Uterus (tissue), 4 donors: Measurements from ENCODE around the gene POU3F2. TPM values are rescaled to one million over a fixed set of nuclear protein-coding genes. Genes with fewer than 3 reads are reported as not detected.

ENCODE experiments used
- DNase-seq, 2 donors: peaks; one replicate each; pipeline ENCODE4 v3.0.0-alpha.2; 2019 to 2020
- H3K27ac ChIP-seq, 2 donors: fragments of 200-600 bp; sonication (generic); 1 replicate in 1 of 2; 2 replicates in 1 of 2; pipeline ENCODE4 v1.5.1; 2016 to 2018
- H3K27me3 ChIP-seq, 2 donors: fragments of 200-600 bp; sonication (generic); one replicate each; pipeline ENCODE4 v1.5.1; 2018 to 2019; ENCODE audit warnings: control low read depth in 1 of 2
- H3K36me3 ChIP-seq, 2 donors: fragments of 200-600 bp; sonication (generic); one replicate each; pipeline ENCODE4 v1.5.1; 2019; ENCODE audit warnings: control low read depth in 1 of 2
- H3K4me1 ChIP-seq, 2 donors: fragments of 200-600 bp; sonication (generic); one replicate each; pipeline ENCODE4 v1.5.1; 2018 to 2019; ENCODE audit warnings: control low read depth in 1 of 2
- H3K4me3 ChIP-seq, 2 donors: fragments of 200-600 bp; sonication (generic); 1 replicate in 1 of 2; 2 replicates in 1 of 2; pipeline ENCODE4 v1.5.1; 2018 to 2019; ENCODE audit warnings: mild to moderate bottlenecking in 1 of 2
- H3K9me3 ChIP-seq, 2 donors: fragments of 200-600 bp; sonication (generic); one replicate each; pipeline ENCODE4 v1.5.1; 2019; ENCODE audit warnings: control low read depth in 1 of 2
- POLR2A ChIP-seq, 2 donors: fragments of 450-650 bp; IDR thresholded peaks; one replicate each; pipeline ENCODE4 v1.6.1; 2016; ENCODE audit warnings: antibody characterized with exemption in 2 of 2, mild to moderate bottlenecking in 1 of 2, moderate library complexity in 1 of 2
- intact Hi-C: fragments of 100-400 bp; cut with DNase I; formaldehyde crosslinking; loops from one replicate; pipeline ENCODE4 v1.15.1; 2023; ENCODE audit warnings: low total_unique reads
- total RNA-seq, 4 donors: library from RNA; depleted of rRNA in 3 of 4; stranded (reverse); fragments of >200 nt in 3 of 4; gene quantifications; one replicate each; pipeline versions ENCODE4 v1.1.0 to v1.2.4, GENCODE V29; 2014 to 2023
- TF ChIP-seq, protein P1 (sequence below), 4 experiments: fragments of 200-600 bp in 2 of 4; fragments of 450-650 bp in 2 of 4; sonication (generic) in 2 of 4; IDR thresholded peaks; one replicate each; pipeline ENCODE4 v1.5.1; 2016 to 2019; ENCODE audit warnings: antibody characterized with exemption in 4 of 4, mild to moderate bottlenecking in 2 of 4, moderate library complexity in 1 of 4
- donor health status: DM: yes; HTN: yes; CAD: no.

The POU3F2 gene
- total RNA-seq, 4 donors from 2014 or later, result not detected

DNA sequence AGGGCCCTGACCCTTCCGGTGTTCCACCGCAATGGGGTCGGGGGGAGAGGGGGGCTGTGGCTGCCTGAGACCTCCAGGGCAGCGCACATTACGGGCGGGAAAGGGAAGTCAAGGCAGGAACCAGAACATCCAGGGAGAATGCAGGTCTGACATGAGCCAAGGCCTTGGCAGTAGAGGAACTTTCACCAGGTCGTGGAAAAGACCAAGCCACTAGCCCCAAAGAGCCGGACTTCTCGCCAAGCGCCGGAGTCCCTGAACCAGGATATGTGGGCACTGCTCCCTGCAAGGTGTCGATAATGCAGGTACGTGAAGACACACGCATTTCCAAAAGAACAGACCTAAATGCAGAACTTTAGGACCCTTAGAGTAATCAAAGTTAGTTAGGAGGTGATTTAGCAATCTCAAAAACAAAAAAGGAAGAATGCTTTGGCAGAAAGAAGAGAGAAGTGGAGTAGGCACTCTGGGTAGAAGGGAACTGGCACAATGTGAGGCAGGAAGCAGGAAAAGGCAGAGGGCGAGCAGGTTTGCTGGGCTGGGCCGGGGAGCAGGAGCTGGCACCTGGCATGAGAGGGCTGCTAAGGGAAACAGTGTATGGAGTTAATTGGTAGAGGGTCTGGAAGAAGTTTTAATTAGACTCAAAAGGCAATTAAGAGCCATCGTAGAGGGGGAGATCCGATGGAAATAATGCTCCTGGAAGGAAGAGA lies 14.3 kb downstream of the POU3F2 start:
- H3K27me3 ChIP-seq, result peaks cover 14 to 42% of the 10 kb centered on the region in 2 donors
- H3K4me1 ChIP-seq, result peaks cover 5 to 7% of the 10 kb centered on the region in 2 donors
- H3K27ac ChIP-seq, result no peak overlapping the region
- intact Hi-C loops, result no loop called here
- H3K4me3 ChIP-seq, result no peak overlapping the region
- no peaks in the 10 kb centered on the region for H3K36me3 ChIP-seq
- no peaks in the 10 kb centered on the region for H3K9me3 ChIP-seq
- TF ChIP-seq, protein P1, sequence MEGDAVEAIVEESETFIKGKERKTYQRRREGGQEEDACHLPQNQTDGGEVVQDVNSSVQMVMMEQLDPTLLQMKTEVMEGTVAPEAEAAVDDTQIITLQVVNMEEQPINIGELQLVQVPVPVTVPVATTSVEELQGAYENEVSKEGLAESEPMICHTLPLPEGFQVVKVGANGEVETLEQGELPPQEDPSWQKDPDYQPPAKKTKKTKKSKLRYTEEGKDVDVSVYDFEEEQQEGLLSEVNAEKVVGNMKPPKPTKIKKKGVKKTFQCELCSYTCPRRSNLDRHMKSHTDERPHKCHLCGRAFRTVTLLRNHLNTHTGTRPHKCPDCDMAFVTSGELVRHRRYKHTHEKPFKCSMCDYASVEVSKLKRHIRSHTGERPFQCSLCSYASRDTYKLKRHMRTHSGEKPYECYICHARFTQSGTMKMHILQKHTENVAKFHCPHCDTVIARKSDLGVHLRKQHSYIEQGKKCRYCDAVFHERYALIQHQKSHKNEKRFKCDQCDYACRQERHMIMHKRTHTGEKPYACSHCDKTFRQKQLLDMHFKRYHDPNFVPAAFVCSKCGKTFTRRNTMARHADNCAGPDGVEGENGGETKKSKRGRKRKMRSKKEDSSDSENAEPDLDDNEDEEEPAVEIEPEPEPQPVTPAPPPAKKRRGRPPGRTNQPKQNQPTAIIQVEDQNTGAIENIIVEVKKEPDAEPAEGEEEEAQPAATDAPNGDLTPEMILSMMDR (IDR thresholded peaks at IDR 0.05), result no peak
- TF ChIP-seq POLR2A (IDR thresholded peaks at IDR 0.05), result no peak
- DNase-seq, result no peak

DNA sequence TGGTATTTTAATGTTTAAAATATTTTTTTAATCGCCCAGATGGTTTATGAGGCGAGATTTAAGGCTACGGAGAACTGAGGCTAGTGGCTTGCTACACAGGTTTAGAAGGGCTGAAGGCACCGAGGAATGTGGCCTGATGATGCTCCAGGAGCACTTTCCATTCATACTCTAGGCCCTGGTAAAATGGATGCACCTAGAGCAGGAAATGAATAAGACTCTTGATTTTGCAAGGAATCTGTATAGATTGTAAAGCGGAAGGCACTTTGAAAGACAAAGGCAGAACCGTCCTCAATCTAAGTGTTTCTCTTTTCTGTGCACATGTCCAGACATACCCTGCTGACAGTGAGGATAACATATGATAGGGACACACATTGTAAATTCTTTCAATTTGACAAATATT lies 30.1 kb downstream of the POU3F2 start:
- no peaks in the 10 kb centered on the region for H3K27me3 ChIP-seq
- no peak overlapping the region for H3K27ac ChIP-seq
- no peak overlapping the region for H3K4me3 ChIP-seq
- intact Hi-C loops, result no loop called here
- no peak for DNase-seq
- H3K4me1 ChIP-seq, result no peaks in the 10 kb centered on the region
- no peaks in the 10 kb centered on the region for H3K9me3 ChIP-seq
- no peaks in the 10 kb centered on the region for H3K36me3 ChIP-seq
- TF ChIP-seq POLR2A (IDR thresholded peaks at IDR 0.05), result no peak
- TF ChIP-seq, protein P1 (IDR thresholded peaks at IDR 0.05), result no peak

DNA sequence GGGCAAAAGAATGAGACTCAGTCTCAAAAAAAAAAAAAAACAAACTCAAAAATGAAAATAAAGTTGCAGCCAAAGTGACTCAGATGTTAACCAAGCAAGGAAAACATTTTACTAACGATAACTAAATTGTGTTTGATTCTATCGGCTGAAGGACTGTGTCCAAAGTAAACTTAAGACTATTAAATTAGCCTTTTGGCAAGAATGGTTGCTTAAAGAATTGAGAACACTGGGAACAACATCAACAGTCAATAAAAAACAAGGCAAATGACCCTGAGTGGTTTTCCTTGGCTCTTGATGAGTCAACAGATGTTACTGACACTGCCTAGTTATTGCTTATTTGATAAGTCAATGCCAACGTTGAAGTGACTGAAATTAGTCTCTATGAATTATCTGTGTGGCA lies 36.7 kb downstream of the POU3F2 start:
- no peak for DNase-seq
- Histone ChIP-seq H3K27ac (no peak overlapping the region), H3K27me3 (no peaks in the 10 kb centered on the region), H3K4me1 (no peaks in the 10 kb centered on the region), H3K4me3 (no peak overlapping the region), H3K9me3 (no peaks in the 10 kb centered on the region), H3K36me3 (no peaks in the 10 kb centered on the region)
- intact Hi-C loops, result no loop called here
- TF ChIP-seq POLR2A (IDR thresholded peaks at IDR 0.05), result no peak
- TF ChIP-seq, protein P1 (IDR thresholded peaks at IDR 0.05), result no peak

DNA sequence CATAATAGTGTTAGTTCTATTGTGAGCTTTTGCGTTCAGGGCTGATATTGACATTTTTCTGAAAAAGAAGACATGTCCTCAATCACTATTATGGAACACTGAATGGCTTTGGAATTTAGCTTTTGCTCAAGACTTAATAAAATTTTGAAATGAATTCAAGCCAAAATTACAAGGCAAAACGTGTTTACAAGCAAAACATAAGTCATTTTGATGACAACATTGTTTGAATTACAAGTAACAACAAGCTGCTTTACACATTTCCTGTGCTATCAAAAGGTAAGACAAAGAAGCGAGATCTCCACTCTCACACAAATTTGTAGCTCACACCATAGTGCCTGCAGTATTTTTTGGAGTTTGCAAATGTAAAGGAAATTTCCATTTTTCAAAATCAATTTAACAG lies 37.4 kb downstream of the POU3F2 start:
- Histone ChIP-seq H3K36me3 (no peaks in the 10 kb centered on the region), H3K4me1 (no peaks in the 10 kb centered on the region), H3K27me3 (no peaks in the 10 kb centered on the region), H3K9me3 (no peaks in the 10 kb centered on the region), H3K4me3 (no peak overlapping the region), H3K27ac (no peak overlapping the region)
- intact Hi-C loops, result no loop called here
- DNase-seq, result no peak
- TF ChIP-seq, protein P1 (IDR thresholded peaks at IDR 0.05), result no peak
- no peak for TF ChIP-seq POLR2A (IDR thresholded peaks at IDR 0.05)

DNA sequence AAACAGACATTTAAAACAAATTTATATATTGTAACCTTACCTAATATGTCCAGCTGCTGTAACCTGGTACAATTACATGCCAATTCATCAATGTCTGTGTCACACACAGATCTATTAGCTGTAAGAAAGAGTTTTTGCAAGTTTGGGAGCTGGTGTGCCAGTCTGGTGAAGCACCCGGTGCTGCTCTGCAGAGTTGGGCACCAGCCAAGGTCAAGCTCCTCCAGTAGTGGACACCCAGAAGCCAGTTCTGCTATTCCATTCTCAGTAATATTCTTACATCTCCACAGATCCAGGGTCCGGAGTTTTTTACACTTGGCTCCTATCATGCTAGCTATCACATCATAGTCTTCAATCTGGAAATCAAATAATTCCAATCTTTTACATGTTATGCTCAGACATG lies 41.0 kb downstream of the POU3F2 start:
- DNase-seq, result no peak
- TF ChIP-seq POLR2A (IDR thresholded peaks at IDR 0.05), result no peak
- TF ChIP-seq, protein P1 (IDR thresholded peaks at IDR 0.05), result no peak
- H3K9me3 ChIP-seq, result no peaks in the 10 kb centered on the region
- no peaks in the 10 kb centered on the region for H3K27me3 ChIP-seq
- intact Hi-C loops, result no loop called here
- no peaks in the 10 kb centered on the region for H3K36me3 ChIP-seq
- no peak overlapping the region for H3K4me3 ChIP-seq
- H3K4me1 ChIP-seq, result no peaks in the 10 kb centered on the region
- H3K27ac ChIP-seq, result no peak overlapping the region
